ENCODE measurements around the gene TIMM50. TPM values are rescaled to one million over a fixed set of nuclear protein-coding genes. Genes with fewer than 3 reads are reported as not detected.

Gene TIMM50
- total RNA-seq, 1 experiment from 2014 or later = 85.5 TPM

GRCh38 chr19:39469567-39469966 is 11.1 kb upstream of the TIMM50 start:
- Histone ChIP-seq H3K36me3 (ENCODE audit: low read depth) (0 out of 2 replicates have a peak, but pooled peaks cover 16% of the 10 kb centered on the region), H3K27ac (no peak overlapping the region), H3K4me2 (no peak overlapping the region), H4K20me1 (ENCODE audit: insufficient read depth) (peaks cover 3% of the 10 kb centered on the region; the same call in 1 of the 2 replicates), H3F3A (ENCODE audit: insufficient read depth, low read depth) (no peaks in the 10 kb centered on the region), H2AFZ (no peak overlapping the region), H3K27me3 (ENCODE audit: insufficient read depth, low read depth) (no peaks in the 10 kb centered on the region), H3K4me3 (no peak overlapping the region), H3K79me2 (ENCODE audit: low read depth) (no peaks in the 10 kb centered on the region), H3K4me1 (replicated peaks; ENCODE audit: insufficient read depth) (no peaks in the 10 kb centered on the region), H3K9me3 (ENCODE audit: insufficient read depth, low read depth) (no peaks in the 10 kb centered on the region), H3K9me2 (ENCODE audit: insufficient read depth) (no peaks in the 10 kb centered on the region)
- no TSS peak for BruUV-seq (replicated peaks)
- CTCF ChIA-PET = no interaction called here
- intact Hi-C loops (cut with micrococcal nuclease; ENCODE audit: unreplicated experiment) = no loop called here
- TF ChIP-seq CTCF (conservative IDR thresholded peaks at IDR 0.05) = no peak
- no peak for TF ChIP-seq EZH2 (IDR thresholded peaks at IDR 0.05; ENCODE audit: low read depth)
- POLR2A ChIA-PET (ENCODE audit: unreplicated experiment) = no interaction called here
- no peak for DNase-seq

GRCh38 chr19:39470724-39471339 is 9.8 kb upstream of the TIMM50 start:
- TF ChIP-seq CTCF (conservative IDR thresholded peaks at IDR 0.05) = no peak
- no peak for TF ChIP-seq EZH2 (IDR thresholded peaks at IDR 0.05; ENCODE audit: low read depth)
- H3K4me1 ChIP-seq (replicated peaks; ENCODE audit: insufficient read depth) = no peaks in the 10 kb centered on the region
- no peak for DNase-seq
- ChIA-PET CTCF (no interaction called here), POLR2A (ENCODE audit: unreplicated experiment) (no interaction called here)
- BruUV-seq (replicated peaks) = no TSS peak
- no peak overlapping the region for H3K4me3 ChIP-seq
- no peaks in the 10 kb centered on the region for H3K79me2 ChIP-seq (ENCODE audit: low read depth)
- H3K9me2 ChIP-seq (ENCODE audit: insufficient read depth) = no peaks in the 10 kb centered on the region
- H3K27ac ChIP-seq = no peak overlapping the region
- intact Hi-C loops (cut with micrococcal nuclease; ENCODE audit: unreplicated experiment) = no loop called here
- H3K9me3 ChIP-seq (ENCODE audit: insufficient read depth, low read depth) = no peaks in the 10 kb centered on the region
- peaks cover 3% of the 10 kb centered on the region; the same call in 1 of the 2 replicates for H4K20me1 ChIP-seq (ENCODE audit: insufficient read depth)
- H3K36me3 ChIP-seq (ENCODE audit: low read depth) = 0 out of 2 replicates have a peak, but pooled peaks cover 19% of the 10 kb centered on the region
- no peak overlapping the region for H2AFZ ChIP-seq
- H3K27me3 ChIP-seq (ENCODE audit: insufficient read depth, low read depth) = no peaks in the 10 kb centered on the region
- no peaks in the 10 kb centered on the region for H3F3A ChIP-seq (ENCODE audit: insufficient read depth, low read depth)
- no peak overlapping the region for H3K4me2 ChIP-seq

- Histone ChIP-seq H3K36me3 (ENCODE audit: low read depth) (0 out of 2 replicates have a peak, but pooled peaks cover 19% of the 10 kb centered on the region), H3K27me3 (ENCODE audit: insufficient read depth, low read depth) (no peaks in the 10 kb centered on the region), H3K9me2 (ENCODE audit: insufficient read depth) (no peaks in the 10 kb centered on the region), H3K4me3 (no peak overlapping the region), H3K9me3 (ENCODE audit: insufficient read depth, low read depth) (no peaks in the 10 kb centered on the region), H3K4me2 (no peak overlapping the region), H3F3A (ENCODE audit: insufficient read depth, low read depth) (no peaks in the 10 kb centered on the region), H3K79me2 (ENCODE audit: low read depth) (no peaks in the 10 kb centered on the region), H2AFZ (no peak overlapping the region), H3K27ac (no peak overlapping the region), H3K4me1 (replicated peaks; ENCODE audit: insufficient read depth) (no peaks in the 10 kb centered on the region), H4K20me1 (ENCODE audit: insufficient read depth) (peaks cover 3% of the 10 kb centered on the region; the same call in 1 of the 2 replicates)
- POLR2A ChIA-PET (ENCODE audit: unreplicated experiment) = no interaction called here
- CTCF ChIA-PET = no interaction called here
- TF ChIP-seq CTCF (conservative IDR thresholded peaks at IDR 0.05) (no peak), EZH2 (IDR thresholded peaks at IDR 0.05; ENCODE audit: low read depth) (no peak)
- BruUV-seq (replicated peaks) = no TSS peak
- DNase-seq = no peak
- intact Hi-C loops (cut with micrococcal nuclease; ENCODE audit: unreplicated experiment) = no loop called here
These were observed 8.7 kb upstream of the TIMM50 start for GRCh38 chr19:39471756-39472536.

All from PC-9 (cell line).